Measurements from ENCODE around the gene COL4A5. TPM values are rescaled to one million over a fixed set of nuclear protein-coding genes. Genes with fewer than 3 reads are reported as not detected.

The COL4A5 gene
- total RNA-seq, 1 experiment from 2014 or later = 138 TPM

DNA sequence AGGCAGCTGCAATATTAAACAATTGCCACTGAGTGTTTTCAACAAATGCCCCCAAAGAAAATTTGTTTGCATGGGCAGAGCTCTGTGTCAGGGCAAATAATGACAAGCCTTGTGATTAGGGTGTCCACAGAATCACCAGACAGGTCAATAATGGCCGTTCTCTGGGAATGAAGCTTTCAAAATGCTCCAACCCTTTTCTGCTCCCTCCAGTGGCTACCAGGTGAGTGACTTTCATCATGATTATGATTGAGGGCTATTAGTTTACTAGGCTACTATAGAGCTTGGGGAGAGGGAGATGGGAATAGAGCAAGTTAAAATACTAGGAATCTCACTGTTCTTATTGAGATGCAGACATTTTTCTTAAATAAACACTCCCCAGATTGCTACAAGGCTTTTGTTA lies 273.2 kb downstream of the COL4A5 start:
- intact Hi-C loops (cut with micrococcal nuclease) = no loop called here
- Mint-ChIP-seq H3K27me3 (ENCODE audit: insufficient read depth, unreplicated experiment) (peaks cover 85% of the 10 kb centered on the region), H3K27ac (ENCODE audit: low read depth, unreplicated experiment) (no peak overlapping the region), H3K9me3 (ENCODE audit: unreplicated experiment) (no peaks in the 10 kb centered on the region), H3K4me3 (ENCODE audit: unreplicated experiment) (no peak overlapping the region), H3K4me1 (ENCODE audit: insufficient read depth, unreplicated experiment) (no peaks in the 10 kb centered on the region), H3K36me3 (ENCODE audit: insufficient read depth, unreplicated experiment) (peaks cover 2% of the 10 kb centered on the region)
- ChIA-PET POLR2A (interaction anchor here (0.7 kb wide), 1 partner anchor 16 kb away, joined by 3 read pairs; no protein-coding TSS in a partner anchor), CTCF (interaction anchor here (0.7 kb wide), 1 partner anchor 1292 kb away, joined by 3 read pairs; no protein-coding TSS in a partner anchor)
- no peak for DNase-seq (ENCODE audit: unreplicated experiment)
- TF ChIP-seq CTCF (IDR thresholded peaks at IDR 0.05; ENCODE audit: unreplicated experiment) = no peak
- BruUV-seq (replicated peaks) = no TSS peak

- no peaks in the 10 kb centered on the region for H3K9me3 Mint-ChIP-seq (ENCODE audit: unreplicated experiment)
- no peak for TF ChIP-seq CTCF (IDR thresholded peaks at IDR 0.05; ENCODE audit: unreplicated experiment)
- intact Hi-C loops (cut with micrococcal nuclease) = no loop called here
- peaks cover 5% of the 10 kb centered on the region for H3K36me3 Mint-ChIP-seq (ENCODE audit: insufficient read depth, unreplicated experiment)
- ChIA-PET CTCF (no interaction called here), POLR2A (no interaction called here)
- H3K4me3 Mint-ChIP-seq (ENCODE audit: unreplicated experiment) = no peak overlapping the region
- no peak overlapping the region for H3K27ac Mint-ChIP-seq (ENCODE audit: low read depth, unreplicated experiment)
- DNase-seq (ENCODE audit: unreplicated experiment) = no peak
- peaks cover 100% of the 10 kb centered on the region for H3K27me3 Mint-ChIP-seq (ENCODE audit: insufficient read depth, unreplicated experiment)
- no peaks in the 10 kb centered on the region for H3K4me1 Mint-ChIP-seq (ENCODE audit: insufficient read depth, unreplicated experiment)
- no TSS peak for BruUV-seq (replicated peaks)
Observed at GRCh38 chrX:108722561-108722960, 282.9 kb downstream of the COL4A5 start.

- H3K36me3 Mint-ChIP-seq (ENCODE audit: insufficient read depth, unreplicated experiment) = no peaks in the 10 kb centered on the region
- BruUV-seq (replicated peaks) = no TSS peak
- no peaks in the 10 kb centered on the region for H3K9me3 Mint-ChIP-seq (ENCODE audit: unreplicated experiment)
- H3K4me3 Mint-ChIP-seq (ENCODE audit: unreplicated experiment) = no peak overlapping the region
- intact Hi-C loops (cut with micrococcal nuclease) = no loop called here
- ChIA-PET POLR2A (interaction anchor here (0.6 kb wide), 1 partner anchor 418 kb away, joined by 3 read pairs; no protein-coding TSS in a partner anchor), CTCF (no interaction called here)
- no peak overlapping the region for H3K27ac Mint-ChIP-seq (ENCODE audit: low read depth, unreplicated experiment)
- H3K27me3 Mint-ChIP-seq (ENCODE audit: insufficient read depth, unreplicated experiment) = peaks cover 100% of the 10 kb centered on the region
- no peaks in the 10 kb centered on the region for H3K4me1 Mint-ChIP-seq (ENCODE audit: insufficient read depth, unreplicated experiment)
- DNase-seq (ENCODE audit: unreplicated experiment) = no peak
- no peak for TF ChIP-seq CTCF (IDR thresholded peaks at IDR 0.05; ENCODE audit: unreplicated experiment)
Observed at GRCh38 chrX:108726748-108727147, 287.1 kb downstream of the COL4A5 start.

DNA sequence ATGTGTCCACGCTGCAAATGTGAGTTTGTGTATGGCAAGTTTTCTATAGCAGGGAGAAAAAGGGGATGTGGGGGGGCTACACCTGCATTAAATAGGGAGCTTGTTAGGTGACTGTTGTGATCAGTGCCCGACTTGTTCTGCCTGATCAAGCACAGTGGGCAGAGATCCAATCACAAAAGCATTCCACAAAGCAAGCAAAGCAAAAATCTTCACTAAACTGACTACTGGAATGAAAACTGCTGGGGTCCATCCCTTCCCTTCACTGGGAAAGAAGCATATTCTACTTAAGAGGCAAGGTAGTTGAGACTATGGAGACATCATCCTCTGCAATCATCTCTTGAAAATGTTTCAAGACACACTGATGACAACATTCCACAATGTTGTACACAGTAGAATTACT lies 291.5 kb downstream of the COL4A5 start:
- no peaks in the 10 kb centered on the region for H3K36me3 Mint-ChIP-seq (ENCODE audit: insufficient read depth, unreplicated experiment)
- BruUV-seq (replicated peaks) = no TSS peak
- TF ChIP-seq CTCF (IDR thresholded peaks at IDR 0.05; ENCODE audit: unreplicated experiment) = no peak
- H3K4me3 Mint-ChIP-seq (ENCODE audit: unreplicated experiment) = no peak overlapping the region
- H3K27me3 Mint-ChIP-seq (ENCODE audit: insufficient read depth, unreplicated experiment) = peaks cover 99% of the 10 kb centered on the region
- no peaks in the 10 kb centered on the region for H3K9me3 Mint-ChIP-seq (ENCODE audit: unreplicated experiment)
- POLR2A ChIA-PET = no interaction called here
- no peak for DNase-seq (ENCODE audit: unreplicated experiment)
- CTCF ChIA-PET = no interaction called here
- H3K27ac Mint-ChIP-seq (ENCODE audit: low read depth, unreplicated experiment) = no peak overlapping the region
- intact Hi-C loops (cut with micrococcal nuclease) = no loop called here
- H3K4me1 Mint-ChIP-seq (ENCODE audit: insufficient read depth, unreplicated experiment) = no peaks in the 10 kb centered on the region

Measured in MCF 10A (cell line).